Mesenchymal stem cell (in vitro differentiated cells and primary cell): ENCODE results near the gene ACE2. TPM values are rescaled to one million over a fixed set of nuclear protein-coding genes. Genes with fewer than 3 reads are reported as not detected.
"Not testable (repeated sequence)": the region's sequence is repeated elsewhere in the genome, so short reads cannot be mapped to it uniquely, and the experiment has no call there.

Experiments
- DNase-seq: peaks from one replicate; pipeline ENCODE4 v3.0.0-alpha.2; 2013
- H2AFZ ChIP-seq: one replicate; pipeline ENCODE4 v1.6.1; 2013; ENCODE audit warnings: low read depth, mild to moderate bottlenecking, control low read depth, inconsistent platforms, low read length, moderate library complexity
- H2AK5ac ChIP-seq: 2 replicates; pipeline ENCODE4 v1.6.1; 2013; ENCODE audit warnings: low read length, moderate library complexity, mild to moderate bottlenecking, inconsistent platforms; ENCODE audit not compliant: severe bottlenecking
- H2BK120ac ChIP-seq: one replicate; pipeline ENCODE4 v1.6.1; 2013; ENCODE audit warnings: low read depth, mild to moderate bottlenecking, inconsistent platforms, low read length, moderate library complexity
- H2BK12ac ChIP-seq, 2 experiments: one replicate each; pipeline ENCODE4 v1.6.1; 2013; ENCODE audit warnings: inconsistent platforms in 2 of 2, low read length in 2 of 2, mild to moderate bottlenecking in 2 of 2, moderate library complexity in 2 of 2, control low read depth in 1 of 2
- H2BK15ac ChIP-seq: one replicate; pipeline ENCODE4 v1.6.1; 2013; ENCODE audit warnings: mild to moderate bottlenecking, low read depth, inconsistent platforms; ENCODE audit not compliant: poor library complexity, severe bottlenecking
- H2BK5ac ChIP-seq: 2 replicates; pipeline ENCODE4 v1.6.1; 2013; ENCODE audit warnings: low read depth, mild to moderate bottlenecking, low read length, control low read depth, inconsistent platforms; ENCODE audit not compliant: poor library complexity, severe bottlenecking
- H3K14ac ChIP-seq, 2 experiments: one replicate each; pipeline ENCODE4 v1.6.1; 2013; ENCODE audit warnings: inconsistent platforms in 2 of 2, low read length in 2 of 2, control low read depth in 1 of 2, mild to moderate bottlenecking in 1 of 2, moderate library complexity in 1 of 2
- H3K18ac ChIP-seq, 2 experiments: one replicate each; pipeline ENCODE4 v1.6.1; 2013; ENCODE audit warnings: inconsistent platforms in 2 of 2, low read length in 2 of 2, control low read depth in 1 of 2, low read depth in 1 of 2, mild to moderate bottlenecking in 1 of 2
- H3K23ac ChIP-seq, 2 experiments: one replicate each; pipeline ENCODE4 v1.6.1; 2013; ENCODE audit warnings: inconsistent platforms in 2 of 2, low read length in 2 of 2, mild to moderate bottlenecking in 2 of 2, moderate library complexity in 2 of 2, control low read depth in 1 of 2
- H3K27ac ChIP-seq: 2 replicates; pipeline ENCODE4 v1.5.1; 2013; ENCODE audit warnings: mild to moderate bottlenecking, moderate library complexity, low read length, control low read depth, inconsistent platforms; ENCODE audit not compliant: poor library complexity, severe bottlenecking
- H3K27me3 ChIP-seq, 2 experiments: 2 replicates each; pipeline versions ENCODE4 v1.6.1 to v1.7.0; 2013; ENCODE audit warnings: low read length in 2 of 2, mild to moderate bottlenecking in 2 of 2, moderate library complexity in 2 of 2, control low read depth in 1 of 2, inconsistent platforms in 1 of 2; ENCODE audit not compliant: control insufficient read depth in 1 of 2, insufficient read depth in 1 of 2
- H3K36me3 ChIP-seq, 2 experiments: 2 replicates each; pipeline versions ENCODE4 v1.6.1 to v1.7.0; 2013; ENCODE audit warnings: low read length in 2 of 2, control low read depth in 1 of 2, inconsistent platforms in 1 of 2, low read depth in 1 of 2, mild to moderate bottlenecking in 1 of 2; ENCODE audit not compliant: insufficient read depth in 2 of 2, control insufficient read depth in 1 of 2
- H3K4ac ChIP-seq, 2 experiments: one replicate each; pipeline ENCODE4 v1.6.1; 2013; ENCODE audit warnings: inconsistent platforms in 2 of 2, low read length in 2 of 2, mild to moderate bottlenecking in 2 of 2, moderate library complexity in 2 of 2, control low read depth in 1 of 2, low read depth in 1 of 2
- H3K4me1 ChIP-seq: 2 replicates; pipeline ENCODE4 v1.6.1; 2013; ENCODE audit warnings: low read depth, low read length, control low read depth; ENCODE audit not compliant: control insufficient read depth, insufficient read depth
- H3K4me2 ChIP-seq: 2 replicates; pipeline ENCODE4 v1.6.1; 2013; ENCODE audit warnings: low read length, mild to moderate bottlenecking, inconsistent platforms; ENCODE audit not compliant: poor library complexity, severe bottlenecking
- H3K4me3 ChIP-seq, 2 experiments: 2 replicates each; pipeline versions ENCODE4 v1.5.1 to v1.7.0; 2013; ENCODE audit warnings: low read length in 2 of 2, mild to moderate bottlenecking in 2 of 2, control low read depth in 1 of 2, low read depth in 1 of 2; ENCODE audit not compliant: insufficient read depth in 1 of 2
- H3K79me1 ChIP-seq: replicated peaks from 2 replicates; pipeline ENCODE4 v1.6.1; 2013; ENCODE audit warnings: mild to moderate bottlenecking, control low read depth, low read length, inconsistent platforms; ENCODE audit not compliant: poor library complexity, severe bottlenecking
- H3K9ac ChIP-seq: 2 replicates; pipeline ENCODE4 v1.7.0; 2013; ENCODE audit warnings: mild to moderate bottlenecking, low read length, moderate library complexity
- H3K9me3 ChIP-seq: 2 replicates; pipeline ENCODE4 v1.7.0; 2013; ENCODE audit warnings: mild to moderate bottlenecking, low read length; ENCODE audit not compliant: control insufficient read depth
- H4K8ac ChIP-seq: one replicate; pipeline ENCODE4 v1.6.1; 2013; ENCODE audit warnings: inconsistent platforms, mild to moderate bottlenecking, low read length, moderate library complexity
- H4K91ac ChIP-seq: one replicate; pipeline ENCODE4 v1.6.1; 2013; ENCODE audit warnings: mild to moderate bottlenecking, low read length, inconsistent platforms
- WGBS: methylation state at CpG from one replicate; pipeline ENCODE4 v1.1.7; 2013; ENCODE audit warnings: mixed read lengths; 5-methylcytosine and 5-hydroxymethylcytosine counted together
- polyA plus RNA-seq, 2 experiments: library from polyadenylated mRNA; stranded (reverse); fragments of 200-250 nt; gene quantifications; one replicate each; pipeline ENCODE4 v1.2.3, GENCODE V29; 2013

ACE2 gene
- polyA plus RNA-seq (2013, experiment 1 of 2), result 0.01 TPM
- not detected for polyA plus RNA-seq (2013, experiment 2 of 2)

DNA sequence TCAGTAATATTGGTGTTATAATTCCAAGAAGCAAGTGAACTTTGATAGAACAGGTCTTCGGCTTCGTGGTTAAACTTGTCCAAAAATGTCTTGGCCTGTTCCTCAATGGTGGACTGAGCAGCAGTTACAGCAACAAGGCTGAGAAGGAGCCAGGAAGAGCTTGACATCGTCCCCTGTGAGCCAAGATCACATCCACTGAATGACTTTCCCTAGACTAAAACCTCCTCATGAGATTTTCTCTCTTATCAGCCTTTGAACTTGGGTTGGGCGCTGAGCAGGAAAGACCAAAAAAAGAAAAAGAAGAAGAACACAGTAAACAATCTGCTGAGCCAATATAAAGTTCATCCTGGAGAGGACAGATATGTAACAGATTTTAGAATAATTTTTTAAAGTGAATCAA lies at the start of gene ACE2:
Gene ACE2, minus strand, starts transcription at position 216 of the 400 bp plus-strand sequence. Its CDS starts 49 bp downstream, at position 167.
- no peak within 1 kb of the TSS for H2BK120ac ChIP-seq
- no peak within 1 kb of the TSS for H2BK5ac ChIP-seq
- no peak within 1 kb of the TSS for H3K18ac ChIP-seq
- no peak for DNase-seq
- no peaks in the 10 kb centered on the region for H3K4me1 ChIP-seq
- H4K91ac ChIP-seq, result no peak within 1 kb of the TSS
- no peak within 1 kb of the TSS for H2AFZ ChIP-seq
- H3K9ac ChIP-seq, result no peak within 1 kb of the TSS
- no peak within 1 kb of the TSS for H3K27ac ChIP-seq
- 100% methylated on average over 2 of the region's 4 CpGs for WGBS
- H3K79me1 ChIP-seq, result no peaks in the 10 kb centered on the region
- H3K23ac ChIP-seq, result no peak within 1 kb of the TSS
- H3K9me3 ChIP-seq, result no peaks in the 10 kb centered on the region
- no peak within 1 kb of the TSS for H3K4ac ChIP-seq
- H3K36me3 ChIP-seq, result no peaks in the 10 kb centered on the region
- no peak within 1 kb of the TSS for H3K4me3 ChIP-seq
- H3K4me2 ChIP-seq, result no peak within 1 kb of the TSS
- no peak within 1 kb of the TSS for H3K14ac ChIP-seq
- no peak within 1 kb of the TSS for H4K8ac ChIP-seq
- H2BK12ac ChIP-seq, result no peak within 1 kb of the TSS
- H2AK5ac ChIP-seq, result no peak within 1 kb of the TSS
- peaks cover 0 to 24% of the 10 kb centered on the region in 2 experiments for H3K27me3 ChIP-seq
- H2BK15ac ChIP-seq, result no peak within 1 kb of the TSS

DNA sequence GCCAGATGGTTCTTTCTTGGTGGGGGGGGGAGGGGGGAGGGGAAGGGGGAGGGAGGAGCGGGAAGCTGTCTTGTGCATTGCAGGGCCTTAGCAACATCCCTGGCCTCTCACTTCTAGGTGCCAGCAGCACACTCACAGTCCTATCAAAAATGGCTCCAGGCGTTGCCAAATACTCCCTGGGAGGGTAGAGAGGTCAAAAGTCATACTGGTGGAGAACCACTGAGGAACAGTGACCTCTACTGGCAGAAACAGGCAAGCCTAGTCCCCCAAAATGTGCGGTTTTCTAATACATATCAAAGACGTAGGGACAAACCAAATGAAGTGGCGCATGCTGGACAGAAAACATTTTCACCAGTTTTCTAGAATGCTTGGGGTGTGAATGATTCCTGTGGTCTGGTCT lies 46.8 kb upstream of the ACE2 start:
- H4K91ac ChIP-seq, H3K4me1 ChIP-seq, H3K27ac ChIP-seq, H3K18ac ChIP-seq, H3K4me2 ChIP-seq, H3K4ac ChIP-seq, H2AFZ ChIP-seq, H2BK12ac ChIP-seq, H3K9me3 ChIP-seq, H3K79me1 ChIP-seq, H3K23ac ChIP-seq, H3K4me3 ChIP-seq, H3K14ac ChIP-seq, H2BK120ac ChIP-seq, DNase-seq, H2AK5ac ChIP-seq, H3K9ac ChIP-seq, H2BK15ac ChIP-seq, H3K36me3 ChIP-seq, H2BK5ac ChIP-seq, H4K8ac ChIP-seq: not testable (repeated sequence)
- WGBS, result no CpG with 5 or more reads among the region's 5 CpGs
- peaks cover 0 to 40% of the 10 kb centered on the region in 2 experiments for H3K27me3 ChIP-seq

DNA sequence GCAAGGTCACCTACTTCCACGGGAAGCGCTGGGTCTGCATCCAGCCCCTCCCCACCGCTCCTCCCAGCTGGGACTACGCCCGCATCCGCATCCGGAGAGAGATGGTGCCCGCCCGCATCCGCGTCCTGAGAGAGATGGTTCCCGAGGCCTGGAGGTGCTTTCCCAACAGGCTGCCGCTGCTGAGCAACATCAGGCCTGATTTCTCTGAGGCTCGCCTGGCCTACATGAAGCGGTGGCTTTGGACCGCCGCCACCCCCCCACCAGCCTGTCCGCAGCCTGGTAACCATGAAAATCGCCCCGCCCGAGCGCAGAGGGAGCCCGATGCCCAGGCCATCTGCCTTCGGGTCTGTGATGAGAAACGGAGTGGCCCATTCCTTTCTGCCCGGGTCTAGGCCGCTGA lies 45.8 kb upstream of the ACE2 start:
- Histone ChIP-seq H4K8ac (no peak overlapping the region), H3K14ac (no peak overlapping the region), H3K4me3 (no peak overlapping the region), H3K4me1 (no peaks in the 10 kb centered on the region), H3K9me3 (no peaks in the 10 kb centered on the region), H3K27me3 (peaks cover 0 to 46% of the 10 kb centered on the region in 2 experiments), H3K79me1 (no peaks in the 10 kb centered on the region), H3K36me3 (no peaks in the 10 kb centered on the region), H3K4me2 (no peak overlapping the region), H2BK120ac (no peak overlapping the region), H3K27ac (no peak overlapping the region), H3K9ac (no peak overlapping the region), H3K23ac (no peak overlapping the region), H2BK5ac (no peak overlapping the region), H4K91ac (no peak overlapping the region), H2BK15ac (no peak overlapping the region), H3K18ac (no peak overlapping the region), H2AK5ac (no peak overlapping the region), H2BK12ac (no peak overlapping the region), H2AFZ (no peak overlapping the region), H3K4ac (no peak overlapping the region)
- WGBS, result 98% methylated on average over 25 of the region's 27 CpGs
- DNase-seq, result no peak

DNA sequence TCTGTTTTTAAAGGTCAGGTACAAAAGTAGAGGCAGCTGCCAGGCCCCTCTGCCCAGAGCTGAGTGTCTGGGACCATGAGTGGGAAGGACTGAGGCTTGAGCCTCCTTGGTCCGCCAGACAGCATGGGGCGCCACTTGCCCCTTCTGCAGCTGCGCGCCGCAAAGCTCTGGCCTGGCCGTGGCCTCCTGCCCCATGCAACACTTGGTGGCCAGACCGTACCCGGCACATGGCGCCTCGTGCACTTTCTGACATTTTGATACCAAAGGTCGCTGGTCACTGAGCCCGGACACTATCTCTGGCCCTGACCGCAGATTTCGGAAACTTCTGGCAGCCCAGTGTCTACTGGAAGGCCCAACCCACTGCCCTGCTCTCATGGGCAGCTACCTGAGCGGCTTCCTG lies 45.3 kb upstream of the ACE2 start:
- Histone ChIP-seq H2BK12ac (no peak overlapping the region), H3K27ac (no peak overlapping the region), H2BK120ac (no peak overlapping the region), H2BK5ac (no peak overlapping the region), H3K23ac (no peak overlapping the region), H3K79me1 (no peaks in the 10 kb centered on the region), H4K91ac (no peak overlapping the region), H2AFZ (no peak overlapping the region), H3K14ac (no peak overlapping the region), H3K4me3 (no peak overlapping the region), H2BK15ac (no peak overlapping the region), H3K9me3 (no peaks in the 10 kb centered on the region), H2AK5ac (no peak overlapping the region), H3K9ac (no peak overlapping the region), H3K18ac (no peak overlapping the region), H3K4me1 (no peaks in the 10 kb centered on the region), H4K8ac (no peak overlapping the region), H3K4me2 (no peak overlapping the region), H3K27me3 (peaks cover 0 to 43% of the 10 kb centered on the region in 2 experiments), H3K36me3 (no peaks in the 10 kb centered on the region), H3K4ac (no peak overlapping the region)
- no peak for DNase-seq
- WGBS, result 88% methylated on average over 15 of the region's 15 CpGs
